Measurements from ENCODE around the gene OSBP2. TPM values are rescaled to one million over a fixed set of nuclear protein-coding genes. Genes with fewer than 3 reads are reported as not detected.

Gene OSBP2
- polyA plus RNA-seq, 1 donor = 77.2 TPM

- Histone ChIP-seq H3K9me3 (ENCODE audit: control insufficient read depth, low read depth, low read length) (no peaks in the 10 kb centered on the region), H3K36me3 (ENCODE audit: control insufficient read depth, insufficient read depth, low read length) (no peaks in the 10 kb centered on the region), H3K4me3 (ENCODE audit: low read length) (no peak overlapping the region), H3K27ac (ENCODE audit: low read length) (no peak overlapping the region), H3K4me1 (ENCODE audit: control insufficient read depth, insufficient read depth, low read length) (no peaks in the 10 kb centered on the region), H3K27me3 (ENCODE audit: control insufficient read depth, insufficient read depth, low read length) (no peaks in the 10 kb centered on the region)
- no peak for DNase-seq
- WGBS (ENCODE audit: insufficient coverage, low lambda C conversion rate) = no CpG with 5 or more reads among the region's 7 CpGs
These were observed 136.2 kb downstream of the OSBP2 start for GRCh38 chr22:30830907-30831306.

- Histone ChIP-seq H3K9me3 (ENCODE audit: control insufficient read depth, low read depth, low read length) (no peaks in the 10 kb centered on the region), H3K27ac (ENCODE audit: low read length) (no peak overlapping the region), H3K36me3 (ENCODE audit: control insufficient read depth, insufficient read depth, low read length) (no peaks in the 10 kb centered on the region), H3K27me3 (ENCODE audit: control insufficient read depth, insufficient read depth, low read length) (no peaks in the 10 kb centered on the region), H3K4me1 (ENCODE audit: control insufficient read depth, insufficient read depth, low read length) (no peaks in the 10 kb centered on the region), H3K4me3 (ENCODE audit: low read length) (no peak overlapping the region)
- DNase-seq = no peak
- no CpG with 5 or more reads among the region's 6 CpGs for WGBS (ENCODE audit: insufficient coverage, low lambda C conversion rate)
These were observed 137.8 kb downstream of the OSBP2 start for GRCh38 chr22:30832407-30832987.

DNA sequence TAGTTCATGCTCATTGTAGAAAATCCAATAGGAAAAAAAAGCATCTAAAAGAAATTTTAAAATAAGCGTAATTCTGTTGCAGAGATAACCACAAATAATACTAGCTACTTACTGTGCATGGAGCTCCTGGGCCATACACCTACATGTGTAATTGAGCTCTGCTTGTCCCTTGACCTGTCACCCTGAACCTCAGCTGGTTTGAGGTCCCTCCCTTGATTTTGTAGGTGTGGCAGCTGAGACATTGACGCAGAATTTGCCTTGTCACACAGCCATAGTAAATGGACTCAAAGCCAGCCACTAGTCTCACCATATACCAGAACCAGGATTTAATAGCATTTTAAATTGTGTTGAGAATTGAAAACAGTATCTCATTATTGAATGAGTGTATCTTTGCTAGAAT is 138.6 kb downstream of the OSBP2 start:
- no CpG with 5 or more reads among the region's 2 CpGs for WGBS (ENCODE audit: insufficient coverage, low lambda C conversion rate)
- no peaks in the 10 kb centered on the region for H3K27me3 ChIP-seq (ENCODE audit: control insufficient read depth, insufficient read depth, low read length)
- H3K4me3 ChIP-seq (ENCODE audit: low read length) = no peak overlapping the region
- no peak overlapping the region for H3K27ac ChIP-seq (ENCODE audit: low read length)
- no peaks in the 10 kb centered on the region for H3K9me3 ChIP-seq (ENCODE audit: control insufficient read depth, low read depth, low read length)
- DNase-seq = no peak
- H3K4me1 ChIP-seq (ENCODE audit: control insufficient read depth, insufficient read depth, low read length) = no peaks in the 10 kb centered on the region
- no peaks in the 10 kb centered on the region for H3K36me3 ChIP-seq (ENCODE audit: control insufficient read depth, insufficient read depth, low read length)

- Histone ChIP-seq H3K27me3 (ENCODE audit: control insufficient read depth, insufficient read depth, low read length) (no peaks in the 10 kb centered on the region), H3K4me1 (ENCODE audit: control insufficient read depth, insufficient read depth, low read length) (no peaks in the 10 kb centered on the region), H3K4me3 (ENCODE audit: low read length) (no peak overlapping the region), H3K9me3 (ENCODE audit: control insufficient read depth, low read depth, low read length) (no peaks in the 10 kb centered on the region), H3K27ac (ENCODE audit: low read length) (no peak overlapping the region), H3K36me3 (ENCODE audit: control insufficient read depth, insufficient read depth, low read length) (no peaks in the 10 kb centered on the region)
- no CpG with 5 or more reads among the region's 6 CpGs for WGBS (ENCODE audit: insufficient coverage, low lambda C conversion rate)
- DNase-seq = no peak
These were observed 142.9 kb downstream of the OSBP2 start for GRCh38 chr22:30837531-30837930.

DNA sequence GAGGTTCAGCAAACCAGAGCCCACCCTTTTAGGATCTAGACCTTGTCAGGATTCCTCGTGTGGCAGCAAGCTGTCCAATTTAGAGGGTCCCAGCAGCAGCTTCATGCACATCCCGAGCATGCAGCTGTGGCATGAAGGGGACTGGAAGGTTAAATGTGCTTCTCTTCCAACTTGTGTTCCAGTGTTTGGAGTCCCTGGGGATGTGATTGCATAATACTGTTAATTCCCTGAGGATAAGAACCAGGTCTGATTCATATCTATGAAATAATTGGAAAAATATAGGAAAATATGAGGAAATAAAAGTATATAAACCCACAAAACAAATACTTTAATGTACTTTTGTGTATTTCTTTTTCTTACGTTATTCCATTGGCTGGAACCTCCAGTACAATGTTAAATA is 143.4 kb downstream of the OSBP2 start:
- WGBS (ENCODE audit: insufficient coverage, low lambda C conversion rate) = 100% methylated on average over 1 of the region's 3 CpGs
- Histone ChIP-seq H3K36me3 (ENCODE audit: control insufficient read depth, insufficient read depth, low read length) (no peaks in the 10 kb centered on the region), H3K4me3 (ENCODE audit: low read length) (no peak overlapping the region), H3K27me3 (ENCODE audit: control insufficient read depth, insufficient read depth, low read length) (no peaks in the 10 kb centered on the region), H3K4me1 (ENCODE audit: control insufficient read depth, insufficient read depth, low read length) (no peaks in the 10 kb centered on the region), H3K9me3 (ENCODE audit: control insufficient read depth, low read depth, low read length) (no peaks in the 10 kb centered on the region), H3K27ac (ENCODE audit: low read length) (no peak overlapping the region)
- DNase-seq = no peak

- WGBS (ENCODE audit: insufficient coverage, low lambda C conversion rate) = no CpG with 5 or more reads among the region's 5 CpGs
- H3K27ac ChIP-seq (ENCODE audit: low read length) = peak overlapping the region; percentile 51
- H3K4me1 ChIP-seq (ENCODE audit: control insufficient read depth, insufficient read depth, low read length) = no peaks in the 10 kb centered on the region
- H3K27me3 ChIP-seq (ENCODE audit: control insufficient read depth, insufficient read depth, low read length) = no peaks in the 10 kb centered on the region
- no peak overlapping the region for H3K4me3 ChIP-seq (ENCODE audit: low read length)
- peak; percentile 37 to 55 for DNase-seq
- no peaks in the 10 kb centered on the region for H3K9me3 ChIP-seq (ENCODE audit: control insufficient read depth, low read depth, low read length)
- no peaks in the 10 kb centered on the region for H3K36me3 ChIP-seq (ENCODE audit: control insufficient read depth, insufficient read depth, low read length)
These were observed 146.6 kb downstream of the OSBP2 start for GRCh38 chr22:30841273-30841672.

DNA sequence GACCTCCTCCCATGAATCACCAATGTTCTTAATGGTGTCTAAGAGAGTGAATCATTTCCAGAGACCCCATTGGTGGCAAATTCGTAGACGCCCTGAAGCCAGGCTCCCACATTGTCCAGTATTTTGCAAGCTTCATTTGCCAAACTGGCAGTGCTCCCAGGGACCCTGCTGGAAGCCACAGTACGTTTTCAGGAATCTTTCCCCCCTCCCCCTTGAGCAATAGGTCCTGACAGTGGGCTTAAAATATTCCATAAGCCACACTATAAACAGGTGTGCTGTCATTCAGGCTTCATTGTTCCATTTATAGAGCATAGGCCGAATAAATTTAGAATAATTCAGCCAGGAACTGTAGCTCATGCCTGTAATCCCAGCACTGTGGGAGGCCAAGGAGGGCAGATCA is 148.6 kb downstream of the OSBP2 start:
- Histone ChIP-seq H3K36me3 (ENCODE audit: control insufficient read depth, insufficient read depth, low read length) (no peaks in the 10 kb centered on the region), H3K4me1 (ENCODE audit: control insufficient read depth, insufficient read depth, low read length) (no peaks in the 10 kb centered on the region), H3K27ac (ENCODE audit: low read length) (no peak overlapping the region), H3K9me3 (ENCODE audit: control insufficient read depth, low read depth, low read length) (no peaks in the 10 kb centered on the region), H3K4me3 (ENCODE audit: low read length) (no peak overlapping the region), H3K27me3 (ENCODE audit: control insufficient read depth, insufficient read depth, low read length) (no peaks in the 10 kb centered on the region)
- no peak for DNase-seq
- WGBS (ENCODE audit: insufficient coverage, low lambda C conversion rate) = no CpG with 5 or more reads among the region's 4 CpGs

- DNase-seq = no peak
- peaks cover 2% of the 10 kb centered on the region for H3K9me3 ChIP-seq (ENCODE audit: control insufficient read depth, low read depth, low read length)
- 86% methylated on average over 1 of the region's 1 CpG for WGBS (ENCODE audit: insufficient coverage, low lambda C conversion rate)
- H3K4me1 ChIP-seq (ENCODE audit: control insufficient read depth, insufficient read depth, low read length) = no peaks in the 10 kb centered on the region
- H3K27me3 ChIP-seq (ENCODE audit: control insufficient read depth, insufficient read depth, low read length) = no peaks in the 10 kb centered on the region
- no peak overlapping the region for H3K27ac ChIP-seq (ENCODE audit: low read length)
- no peaks in the 10 kb centered on the region for H3K36me3 ChIP-seq (ENCODE audit: control insufficient read depth, insufficient read depth, low read length)
- H3K4me3 ChIP-seq (ENCODE audit: low read length) = no peak overlapping the region
These were observed 152.9 kb downstream of the OSBP2 start for GRCh38 chr22:30847583-30847982.

DNA sequence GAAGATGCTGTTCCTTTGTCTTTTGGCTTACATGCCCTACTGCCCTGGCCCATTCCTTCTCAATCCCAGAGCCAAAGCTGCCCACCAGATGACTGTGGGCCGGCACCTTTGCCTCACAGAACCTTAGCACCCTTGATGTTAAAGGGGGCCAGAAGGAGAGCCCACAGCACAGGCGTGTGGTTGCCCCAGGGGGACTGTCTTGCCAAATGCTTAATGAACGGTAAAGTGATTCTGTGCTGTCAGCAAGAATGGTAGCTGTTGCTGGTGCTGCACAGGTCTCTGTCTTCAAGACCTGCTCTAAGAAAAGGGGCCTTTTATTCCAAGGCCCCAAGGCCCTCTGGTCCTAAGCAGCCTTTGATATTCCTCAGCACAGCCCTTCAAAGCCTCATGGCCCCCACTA is 160.6 kb downstream of the OSBP2 start:
- DNase-seq = no peak
- H3K27me3 ChIP-seq (ENCODE audit: control insufficient read depth, insufficient read depth, low read length) = no peaks in the 10 kb centered on the region
- H3K27ac ChIP-seq (ENCODE audit: low read length) = no peak overlapping the region
- H3K4me1 ChIP-seq (ENCODE audit: control insufficient read depth, insufficient read depth, low read length) = no peaks in the 10 kb centered on the region
- H3K9me3 ChIP-seq (ENCODE audit: control insufficient read depth, low read depth, low read length) = peaks cover 2% of the 10 kb centered on the region
- H3K36me3 ChIP-seq (ENCODE audit: control insufficient read depth, insufficient read depth, low read length) = no peaks in the 10 kb centered on the region
- H3K4me3 ChIP-seq (ENCODE audit: low read length) = no peak overlapping the region
- no CpG with 5 or more reads among the region's 3 CpGs for WGBS (ENCODE audit: insufficient coverage, low lambda C conversion rate)

DNA sequence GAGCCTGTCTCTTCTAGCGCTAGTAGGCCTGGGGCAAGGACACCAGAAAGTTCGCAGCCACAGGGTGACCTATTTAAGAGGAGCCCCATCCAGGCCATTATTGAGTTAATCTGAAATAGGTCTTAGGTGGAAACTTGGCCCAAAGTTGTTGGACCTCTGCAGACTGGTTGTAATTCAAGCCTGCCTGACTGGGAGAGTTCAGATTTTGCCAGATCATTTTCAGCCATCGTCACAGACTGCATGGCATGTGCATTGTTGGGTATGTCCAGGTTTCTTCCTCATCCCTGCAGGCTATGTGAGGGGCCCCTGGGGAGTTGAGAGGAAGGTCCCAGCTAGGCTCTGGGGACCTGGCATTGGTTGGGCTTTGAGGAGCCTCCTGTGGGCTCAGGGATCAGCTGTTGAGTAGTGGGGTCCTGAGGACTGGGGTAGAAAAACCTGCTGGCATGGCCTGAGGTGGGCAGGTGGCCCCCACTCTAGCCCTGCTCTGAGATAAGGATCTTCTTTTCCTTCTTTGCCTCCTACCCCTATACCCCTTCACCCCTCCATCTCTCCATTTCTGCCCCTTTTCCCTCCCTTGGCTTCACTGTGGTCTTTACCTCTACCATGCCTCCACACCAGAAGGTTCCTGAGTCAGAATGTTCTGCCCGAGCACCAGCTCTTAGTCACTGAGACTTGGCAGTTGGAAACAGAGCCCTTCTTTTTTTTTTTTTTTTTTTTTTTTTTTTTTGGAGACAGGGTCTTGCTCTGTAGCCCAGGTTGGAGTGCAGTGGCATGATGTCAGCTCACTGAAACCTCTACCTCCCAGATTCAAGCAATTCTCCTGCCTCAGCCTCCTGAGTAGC is 161.2 kb downstream of the OSBP2 start:
- H3K27me3 ChIP-seq (ENCODE audit: control insufficient read depth, insufficient read depth, low read length) = no peaks in the 10 kb centered on the region
- no peak overlapping the region for H3K27ac ChIP-seq (ENCODE audit: low read length)
- no peak overlapping the region for H3K4me3 ChIP-seq (ENCODE audit: low read length)
- H3K36me3 ChIP-seq (ENCODE audit: control insufficient read depth, insufficient read depth, low read length) = no peaks in the 10 kb centered on the region
- H3K4me1 ChIP-seq (ENCODE audit: control insufficient read depth, insufficient read depth, low read length) = no peaks in the 10 kb centered on the region
- no CpG with 5 or more reads among the region's 4 CpGs for WGBS (ENCODE audit: insufficient coverage, low lambda C conversion rate)
- no peak for DNase-seq
- H3K9me3 ChIP-seq (ENCODE audit: control insufficient read depth, low read depth, low read length) = peaks cover 2% of the 10 kb centered on the region

Measured in large intestine (tissue), 3 donors.